Body of pancreas (tissue), 4 donors: ENCODE data around the gene MZT2B. TPM values are rescaled to one million over a fixed set of nuclear protein-coding genes. Genes with fewer than 3 reads are reported as not detected.
"Not testable (repeated sequence)": the region's sequence is repeated elsewhere in the genome, so short reads cannot be mapped to it uniquely, and the experiment has no call there.

Source experiments
- ATAC-seq: fragments of 150-250 bp; one replicate; pipeline ENCODE4 v1.9.1; 2016
- DNase-seq, 4 donors: peaks; one replicate each; pipeline ENCODE4 v3.0.0-alpha.2; 2019
- H3K27ac ChIP-seq, 4 donors: fragments of 200-600 bp; sonication (generic); 1 replicate in 3 of 4; 2 replicates in 1 of 4; pipeline versions ENCODE4 v1.5.1 to v1.6.1; 2016 to 2019; ENCODE audit warnings: mild to moderate bottlenecking in 1 of 4, mixed read lengths in 1 of 4, moderate library complexity in 1 of 4
- H3K27me3 ChIP-seq, 2 donors: fragments of 200-600 bp; sonication (generic); one replicate each; pipeline ENCODE4 v1.6.0; 2016; ENCODE audit warnings: mild to moderate bottlenecking in 1 of 2
- H3K36me3 ChIP-seq, 2 donors: fragments of 200-600 bp; sonication (generic); replicated peaks in 1 of 2; 2 replicates each; pipeline ENCODE4 v1.5.1; 2016; ENCODE audit warnings: low read depth in 2 of 2; ENCODE audit not compliant: insufficient read depth in 1 of 2
- H3K4me1 ChIP-seq: fragments of 200-600 bp; sonication (generic); one replicate; pipeline ENCODE4 v1.6.0; 2016
- H3K4me3 ChIP-seq, 2 donors: fragments of 200-600 bp; sonication (generic); 1 replicate in 1 of 2; 2 replicates in 1 of 2; pipeline ENCODE4 v1.5.1; 2016 to 2019
- H3K9me3 ChIP-seq, 3 donors: fragments of 200-600 bp; sonication (generic); 1 replicate in 2 of 3; 2 replicates in 1 of 3; pipeline ENCODE4 v1.5.1; 2016
- POLR2A ChIP-seq, 3 donors: fragments of 450-650 bp; IDR thresholded peaks; one replicate each; pipeline ENCODE4 v1.6.1; 2016; ENCODE audit warnings: antibody characterized with exemption in 3 of 3, mild to moderate bottlenecking in 2 of 3
- WGBS, 2 donors: methylation state at CpG; one replicate each; pipeline ENCODE4 v1.1.5; 2017; 5-methylcytosine and 5-hydroxymethylcytosine counted together
- intact Hi-C: fragments of 100-400 bp; cut with DNase I; formaldehyde crosslinking; loops from one replicate; pipeline ENCODE4 v1.15.1; 2023
- total RNA-seq, 2 donors: library from RNA; depleted of rRNA; stranded (reverse); fragments of >200 nt; gene quantifications; one replicate each; pipeline ENCODE4 v1.1.0, GENCODE V29; 2016
- TF ChIP-seq, protein P1 (sequence below), 7 experiments: fragments of 450-650 bp in 4 of 7; fragments of 200-600 bp in 3 of 7; sonication (generic) in 3 of 7; IDR thresholded peaks; one replicate each; pipeline ENCODE4 v1.5.1; 2016 to 2019; ENCODE audit warnings: antibody characterized with exemption in 7 of 7

MZT2B gene
- total RNA-seq, 2 donors from 2014 or later: 68.6 to 106 TPM

DNA sequence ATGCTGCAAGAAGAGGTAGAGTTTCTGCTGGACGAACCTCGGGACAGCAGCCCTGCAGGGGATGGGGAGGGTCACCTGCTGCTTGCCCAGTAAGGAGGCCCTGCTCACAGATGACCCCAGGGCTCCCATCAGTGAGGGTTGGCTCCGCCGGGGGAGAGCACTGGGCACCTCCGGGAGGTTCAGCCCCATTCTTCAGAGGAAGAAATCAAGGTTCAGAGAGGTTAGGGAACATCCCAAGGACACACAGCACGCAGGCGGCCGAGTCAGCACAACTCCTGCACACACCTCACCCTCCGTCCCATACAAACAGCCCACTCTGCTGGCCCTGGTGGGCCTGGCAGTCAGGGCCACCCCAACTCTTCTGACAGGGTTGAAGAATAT is 25.4 kb upstream of the MZT2B start:
- H3K4me1 ChIP-seq: peaks cover 12% of the 10 kb centered on the region
- no peaks in the 10 kb centered on the region for H3K27me3 ChIP-seq
- 73 to 78% methylated on average over 6 to 9 of the region's 9 CpGs for WGBS, 2 donors
- H3K4me3 ChIP-seq: no peak overlapping the region
- peaks cover 0 to 3% of the 10 kb centered on the region in 2 donors for H3K36me3 ChIP-seq
- ATAC-seq: no peak
- DNase-seq: no peak
- H3K27ac ChIP-seq: no peak overlapping the region
- TF ChIP-seq POLR2A (IDR thresholded peaks at IDR 0.05): no peak
- TF ChIP-seq, protein P1, sequence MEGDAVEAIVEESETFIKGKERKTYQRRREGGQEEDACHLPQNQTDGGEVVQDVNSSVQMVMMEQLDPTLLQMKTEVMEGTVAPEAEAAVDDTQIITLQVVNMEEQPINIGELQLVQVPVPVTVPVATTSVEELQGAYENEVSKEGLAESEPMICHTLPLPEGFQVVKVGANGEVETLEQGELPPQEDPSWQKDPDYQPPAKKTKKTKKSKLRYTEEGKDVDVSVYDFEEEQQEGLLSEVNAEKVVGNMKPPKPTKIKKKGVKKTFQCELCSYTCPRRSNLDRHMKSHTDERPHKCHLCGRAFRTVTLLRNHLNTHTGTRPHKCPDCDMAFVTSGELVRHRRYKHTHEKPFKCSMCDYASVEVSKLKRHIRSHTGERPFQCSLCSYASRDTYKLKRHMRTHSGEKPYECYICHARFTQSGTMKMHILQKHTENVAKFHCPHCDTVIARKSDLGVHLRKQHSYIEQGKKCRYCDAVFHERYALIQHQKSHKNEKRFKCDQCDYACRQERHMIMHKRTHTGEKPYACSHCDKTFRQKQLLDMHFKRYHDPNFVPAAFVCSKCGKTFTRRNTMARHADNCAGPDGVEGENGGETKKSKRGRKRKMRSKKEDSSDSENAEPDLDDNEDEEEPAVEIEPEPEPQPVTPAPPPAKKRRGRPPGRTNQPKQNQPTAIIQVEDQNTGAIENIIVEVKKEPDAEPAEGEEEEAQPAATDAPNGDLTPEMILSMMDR (IDR thresholded peaks at IDR 0.05): no peak
- intact Hi-C loops: no loop called here
- no peaks in the 10 kb centered on the region for H3K9me3 ChIP-seq

DNA sequence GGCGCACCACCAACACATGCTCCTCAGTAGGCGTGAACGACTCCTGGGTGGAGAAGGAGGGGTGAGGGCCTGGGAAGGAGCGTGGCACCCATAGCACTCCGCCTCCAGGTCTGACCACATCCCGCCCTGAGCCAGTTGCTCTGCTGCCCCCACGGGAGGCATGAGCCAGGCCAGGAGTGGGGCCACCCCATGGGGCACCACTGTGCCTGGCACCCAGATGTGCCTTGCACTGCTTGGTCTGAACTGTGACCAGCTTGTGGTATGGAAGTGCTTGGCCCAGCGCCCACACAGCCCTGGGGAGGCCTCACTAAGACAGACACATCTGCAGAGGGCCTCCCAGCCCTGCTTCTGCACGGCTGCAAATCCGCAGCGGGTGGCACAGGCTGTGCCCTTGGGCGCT is 24.7 kb upstream of the MZT2B start:
- H3K27me3 ChIP-seq, ATAC-seq, H3K9me3 ChIP-seq, DNase-seq, H3K27ac ChIP-seq, H3K36me3 ChIP-seq, intact Hi-C loops, H3K4me3 ChIP-seq: not testable (repeated sequence)
- H3K4me1 ChIP-seq: peaks cover 12% of the 10 kb centered on the region
- WGBS, 2 donors: 87% methylated on average over 11 of the region's 12 CpGs; no CpG with 5 or more reads in 1 of the 2 donors

DNA sequence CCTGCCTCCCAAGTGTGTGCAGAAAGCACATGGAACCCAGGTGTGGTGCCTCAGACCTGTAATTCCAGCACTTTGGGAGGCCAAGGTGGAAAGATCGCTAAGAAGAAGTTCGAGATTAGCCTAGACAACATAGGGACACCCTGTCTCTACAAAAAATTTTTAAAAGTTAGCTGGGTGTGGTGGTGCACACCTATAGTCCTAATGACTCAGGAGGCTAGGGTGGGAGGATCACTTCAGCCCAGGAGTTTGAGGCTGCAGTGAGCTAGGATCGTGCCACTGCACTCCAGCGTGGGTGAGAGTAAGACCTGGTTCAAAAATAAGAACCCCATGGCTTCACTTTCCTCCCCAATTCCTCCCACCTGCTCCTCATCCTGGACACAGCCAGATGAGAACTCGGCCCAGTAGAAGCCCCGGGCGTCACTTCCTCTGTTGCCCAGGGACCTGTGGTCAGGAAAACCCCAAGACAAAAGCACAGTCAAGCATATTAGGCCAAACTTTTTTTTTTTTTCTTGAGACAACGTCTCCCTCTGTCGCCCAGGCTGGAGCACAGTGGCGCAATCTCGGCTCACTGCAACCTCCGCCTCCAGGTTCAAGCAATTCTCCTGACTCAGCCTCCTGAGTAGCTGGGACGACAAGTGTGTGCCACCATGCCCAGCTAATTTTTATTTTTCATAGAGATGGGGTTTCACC is 24.1 kb upstream of the MZT2B start:
- not testable (repeated sequence) for ATAC-seq, H3K27ac ChIP-seq
- WGBS, 2 donors: 80 to 89% methylated on average over 13 of the region's 13 CpGs

DNA sequence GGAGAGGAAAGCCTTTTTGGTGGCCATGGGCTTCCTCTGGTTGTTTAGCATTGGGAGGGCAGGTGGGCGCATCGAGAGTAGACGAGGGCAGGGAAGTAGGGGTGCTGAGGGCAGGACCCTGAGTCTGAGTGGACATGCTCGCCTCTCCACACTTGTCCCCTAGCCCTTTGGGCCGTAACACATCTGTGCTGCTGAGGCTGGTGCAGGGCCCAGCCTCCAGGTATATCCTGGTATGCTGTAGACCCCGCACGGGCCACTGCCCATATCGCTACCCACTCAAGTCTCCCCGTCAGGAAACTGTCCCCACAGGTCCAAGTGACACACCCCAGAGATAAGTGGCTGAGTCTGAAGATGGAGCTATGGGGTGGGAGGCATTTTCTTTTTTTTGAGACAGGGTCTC is 23.4 kb upstream of the MZT2B start:
- Histone ChIP-seq H3K27ac (no peak overlapping the region), H3K4me3 (no peak overlapping the region), H3K9me3 (no peaks in the 10 kb centered on the region), H3K27me3 (no peaks in the 10 kb centered on the region), H3K36me3 (peaks cover 0 to 2% of the 10 kb centered on the region in 2 donors), H3K4me1 (peaks cover 12% of the 10 kb centered on the region)
- no peak for ATAC-seq
- TF ChIP-seq, protein P1 (IDR thresholded peaks at IDR 0.05): no peak
- TF ChIP-seq POLR2A (IDR thresholded peaks at IDR 0.05): no peak
- WGBS, 2 donors: 89 to 92% methylated on average over 9 of the region's 9 CpGs
- DNase-seq: no peak
- intact Hi-C loops: no loop called here

More for the DNA sequence above, 24.1 kb upstream of the MZT2B start:
- H3K27me3 ChIP-seq, intact Hi-C loops, H3K9me3 ChIP-seq, H3K36me3 ChIP-seq, DNase-seq, H3K4me3 ChIP-seq: not testable (repeated sequence)
- H3K4me1 ChIP-seq: peaks cover 12% of the 10 kb centered on the region

DNA sequence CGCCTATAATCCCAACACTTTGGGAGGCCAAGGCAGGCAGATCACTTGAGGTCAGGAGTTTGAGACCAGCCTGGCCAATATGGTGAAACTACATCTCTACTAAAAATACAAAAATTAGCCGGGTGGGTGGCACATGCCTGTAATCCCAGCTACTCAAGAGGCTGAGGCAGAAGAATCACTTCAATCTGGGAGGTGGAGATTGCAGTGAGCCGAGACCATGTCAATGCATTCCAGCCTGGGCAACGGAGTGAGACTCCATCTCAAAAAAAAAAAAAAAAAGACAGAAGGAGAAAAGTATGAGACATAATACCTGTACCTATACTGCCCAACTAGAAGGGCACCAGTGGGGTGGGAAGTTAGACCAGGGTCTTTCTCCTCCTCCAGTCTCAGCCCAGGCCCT is 22.7 kb upstream of the MZT2B start:
- intact Hi-C loops, H3K27ac ChIP-seq, H3K27me3 ChIP-seq, DNase-seq, H3K4me3 ChIP-seq, ATAC-seq, H3K36me3 ChIP-seq, H3K9me3 ChIP-seq: not testable (repeated sequence)
- 82 to 96% methylated on average over 4 of the region's 4 CpGs for WGBS, 2 donors
- H3K4me1 ChIP-seq: peaks cover 12% of the 10 kb centered on the region

DNA sequence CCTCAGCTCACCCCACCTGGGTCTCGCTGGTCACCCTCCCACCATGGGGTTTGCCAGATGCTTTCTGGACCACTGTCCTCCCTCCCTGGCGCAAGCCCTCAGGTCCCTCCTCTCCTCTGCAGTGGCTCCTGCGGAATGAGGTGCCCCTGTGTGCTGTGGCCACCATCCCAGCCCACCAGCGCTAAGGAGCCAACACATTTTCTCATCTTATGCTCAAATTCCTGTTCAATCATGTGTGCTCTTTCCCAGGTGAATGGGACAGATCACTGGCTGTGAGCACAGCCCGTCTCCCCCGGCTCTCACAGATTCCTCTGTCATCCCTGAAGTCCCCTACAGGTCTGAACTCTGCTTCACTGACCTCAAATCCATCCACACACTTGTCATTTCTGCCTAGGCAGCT is 21.9 kb upstream of the MZT2B start:
- WGBS, 2 donors: 94 to 100% methylated on average over 2 to 6 of the region's 6 CpGs
- H3K36me3 ChIP-seq: peaks cover 0 to 10% of the 10 kb centered on the region in 2 donors
- intact Hi-C loops: no loop called here

DNA sequence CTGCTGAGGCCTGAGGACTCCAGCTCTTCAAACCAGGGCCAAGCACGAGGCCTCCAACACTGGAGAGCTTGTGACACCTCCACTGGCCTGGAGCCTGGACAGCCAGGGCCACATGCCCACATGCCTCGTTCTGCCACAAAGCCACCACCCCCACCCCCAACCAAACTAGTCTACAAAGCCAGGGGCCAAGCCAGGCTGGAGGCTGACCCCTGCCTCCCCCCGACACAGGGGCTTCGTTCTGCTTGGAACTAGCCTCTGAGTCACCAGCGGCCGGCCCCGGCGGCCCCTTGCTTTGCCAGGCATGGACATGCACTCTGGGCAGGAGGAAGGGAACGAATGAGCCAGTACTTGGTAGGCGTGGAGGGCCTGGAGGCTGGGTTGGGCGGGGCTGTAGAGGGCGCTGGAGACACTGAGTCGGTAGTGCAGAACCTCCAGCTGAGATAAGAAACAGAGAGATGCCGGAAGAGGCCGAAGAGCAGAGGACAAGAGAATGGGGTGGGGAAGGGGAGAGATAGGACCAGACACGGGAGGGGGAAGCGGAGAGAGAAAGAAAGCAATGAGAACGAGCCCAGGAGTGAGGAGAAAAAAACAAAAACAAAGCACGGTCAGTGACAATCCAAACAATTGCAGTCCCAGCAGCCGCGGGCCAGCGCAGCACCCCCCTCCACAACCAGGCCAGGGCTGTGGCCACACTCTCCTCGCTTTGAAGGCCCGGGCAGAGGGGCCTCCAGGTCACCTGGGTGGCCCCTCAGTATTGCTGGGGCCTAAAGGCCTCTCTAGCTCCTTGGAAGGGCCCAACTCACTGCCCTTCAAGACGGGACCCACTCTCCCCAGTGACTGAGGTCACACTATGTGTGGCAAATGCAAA is 21.0 kb upstream of the MZT2B start:
- H3K4me1 ChIP-seq, H3K27ac ChIP-seq, intact Hi-C loops, H3K9me3 ChIP-seq, ATAC-seq, DNase-seq, H3K27me3 ChIP-seq, H3K4me3 ChIP-seq: not testable (repeated sequence)
- 86 to 91% methylated on average over 20 to 24 of the region's 25 CpGs for WGBS, 2 donors
- peaks cover 0 to 14% of the 10 kb centered on the region in 2 donors for H3K36me3 ChIP-seq

More for the DNA sequence above, 21.9 kb upstream of the MZT2B start:
- DNase-seq (no peak), ATAC-seq (no peak)
- Histone ChIP-seq H3K4me3 (no peak overlapping the region), H3K4me1 (peaks cover 12% of the 10 kb centered on the region), H3K27me3 (no peaks in the 10 kb centered on the region), H3K9me3 (no peaks in the 10 kb centered on the region), H3K27ac (no peak overlapping the region)
- TF ChIP-seq POLR2A (IDR thresholded peaks at IDR 0.05): no peak
- TF ChIP-seq, protein P1 (IDR thresholded peaks at IDR 0.05): no peak

DNA sequence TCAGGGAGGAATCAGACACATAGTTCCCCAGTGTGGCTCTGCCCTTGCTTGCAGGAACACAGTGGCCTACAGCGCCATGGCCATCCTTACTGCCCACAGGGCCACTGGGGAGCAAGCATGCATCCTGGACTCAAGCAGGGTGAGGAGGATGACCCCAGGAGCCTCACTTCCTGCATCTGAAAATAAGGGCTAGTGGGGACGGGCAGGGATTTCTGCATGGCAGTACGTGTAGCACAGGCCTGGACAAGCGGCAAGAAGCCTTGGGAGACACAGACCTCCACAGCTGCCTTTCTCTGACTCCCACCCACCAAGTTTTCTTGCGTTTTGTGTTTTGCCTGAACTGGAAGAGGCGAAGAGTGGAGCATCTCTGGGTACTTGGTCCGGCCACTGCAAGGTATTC is 19.6 kb upstream of the MZT2B start:
- DNase-seq, ATAC-seq, H3K4me3 ChIP-seq, H3K27ac ChIP-seq, intact Hi-C loops, H3K4me1 ChIP-seq, H3K9me3 ChIP-seq, H3K27me3 ChIP-seq: not testable (repeated sequence)
- 91 to 95% methylated on average over 6 to 7 of the region's 7 CpGs for WGBS, 2 donors
- H3K36me3 ChIP-seq: peaks cover 0 to 16% of the 10 kb centered on the region in 2 donors
